AG04450 (cell line): Measurements from ENCODE around the gene RPS24. TPM values are rescaled to one million over a fixed set of nuclear protein-coding genes. Genes with fewer than 3 reads are reported as not detected.
"Not testable (repeated sequence)": the region's sequence is repeated elsewhere in the genome, so short reads cannot be mapped to it uniquely, and the experiment has no call there.

Experiments
- CTCF ChIA-PET: fragments of 300-600, 350-600 bp; formaldehyde crosslinking; extraction: SDS; loops from one replicate; lab custom pipeline; 2022; ENCODE audit warnings: antibody characterized with exemption, inconsistent platforms; lab: Charles Lee
- POLR2A ChIA-PET: fragments of 350-600 bp; formaldehyde crosslinking; extraction: SDS; loops from one replicate; lab custom pipeline; 2021; ENCODE audit warnings: antibody characterized with exemption, inconsistent platforms; lab: Yijun Ruan, JAX
- DNase-seq: peaks from one replicate; pipeline ENCODE4 v3.0.0-alpha.2; 2011; ENCODE audit warnings: low read depth, low spot score
- H3K27ac ChIP-seq: one replicate; pipeline ENCODE4 v1.5.1; 2012; ENCODE audit warnings: low read depth, low read length, control low read depth
- H3K27me3 ChIP-seq: one replicate; pipeline ENCODE4 v1.6.0; 2012; ENCODE audit warnings: low read length; ENCODE audit not compliant: control insufficient read depth, insufficient read depth
- H3K4me3 ChIP-seq: 2 replicates; pipeline ENCODE4 v1.5.1; 2011; ENCODE audit warnings: mild to moderate bottlenecking, low read depth, low read length, control low read depth
- H3K9me3 ChIP-seq: 2 replicates; pipeline ENCODE4 v1.5.1; 2012; ENCODE audit warnings: low read length; ENCODE audit not compliant: control insufficient read depth, insufficient read depth
- CTCF ChIP-seq: IDR thresholded peaks from 2 replicates; pipeline ENCODE4 v1.5.1; 2011; ENCODE audit warnings: low read depth, low read length, control low read depth, inconsistent platforms
- polyA plus RNA-seq: library from polyadenylated mRNA; depleted of rRNA; stranded (reverse); fragments of >200 nt; gene quantifications from 2 replicates; pipeline ENCODE4 v1.2.3, GENCODE V29; 2011

RPS24 gene
- polyA plus RNA-seq, 1 experiment, result 3,777 TPM

- CTCF ChIA-PET, result interaction anchor here (1.6 kb wide), 1 partner anchor 18 kb away, joined by 6 read pairs; no protein-coding TSS in a partner anchor
- H3K27me3 ChIP-seq, result peaks cover 6% of the 10 kb centered on the region
- POLR2A ChIA-PET, result no interaction called here
Measured at GRCh38 chr10:78065611-78066010, 31.9 kb downstream of the RPS24 start.

GRCh38 chr10:78066012-78066411 lies 32.3 kb downstream of the RPS24 start:
- H3K9me3 ChIP-seq, result no peaks in the 10 kb centered on the region
- H3K4me3 ChIP-seq, result no peak overlapping the region
- no peak for TF ChIP-seq CTCF
- H3K27me3 ChIP-seq, result peaks cover 6% of the 10 kb centered on the region
- no peak for DNase-seq
- ChIA-PET POLR2A (no interaction called here), CTCF (interaction anchor here (1.6 kb wide), 1 partner anchor 19 kb away, joined by 6 read pairs; no protein-coding TSS in a partner anchor)
- H3K27ac ChIP-seq, result no peak overlapping the region

More at GRCh38 chr10:78065611-78066010, 31.9 kb downstream of the RPS24 start:
- H3K4me3 ChIP-seq, result no peak overlapping the region
- TF ChIP-seq CTCF, result no peak
- H3K9me3 ChIP-seq, result no peaks in the 10 kb centered on the region
- no peak for DNase-seq
- no peak overlapping the region for H3K27ac ChIP-seq

GRCh38 chr10:78066728-78067430 lies 33.2 kb downstream of the RPS24 start:
- ChIA-PET CTCF (interaction anchor here (1.6 kb wide), 1 partner anchor 20 kb away, joined by 6 read pairs; no protein-coding TSS in a partner anchor), POLR2A (no interaction called here)
- no peak for TF ChIP-seq CTCF
- Histone ChIP-seq H3K27ac (no peak overlapping the region), H3K27me3 (peaks cover 6% of the 10 kb centered on the region), H3K9me3 (no peaks in the 10 kb centered on the region), H3K4me3 (no peak overlapping the region)
- no peak for DNase-seq

- DNase-seq, result no peak
- no peak overlapping the region for H3K4me3 ChIP-seq
- H3K27ac ChIP-seq, result no peak overlapping the region
- peaks cover 11% of the 10 kb centered on the region for H3K27me3 ChIP-seq
- ChIA-PET POLR2A (no interaction called here), CTCF (no interaction called here)
- H3K9me3 ChIP-seq, result no peaks in the 10 kb centered on the region
- no peak for TF ChIP-seq CTCF
Measured at GRCh38 chr10:78069151-78069550, 35.5 kb downstream of the RPS24 start.

GRCh38 chr10:78070064-78070463 lies 36.4 kb downstream of the RPS24 start:
- CTCF ChIA-PET, H3K4me3 ChIP-seq, DNase-seq, H3K27ac ChIP-seq, POLR2A ChIA-PET, H3K9me3 ChIP-seq: not testable (repeated sequence)
- peaks cover 11% of the 10 kb centered on the region for H3K27me3 ChIP-seq
